ENCODE data around the gene WWTR1. TPM values are rescaled to one million over a fixed set of nuclear protein-coding genes. Genes with fewer than 3 reads are reported as not detected.
A peak's percentile ranks its signal among the peaks of the same experiment; 100 is the strongest.

WWTR1 gene
- total and polyA plus RNA-seq, 2 of the 8 experiments (the other 6 are each of a cell fraction or from before 2014, with no cell fraction given) = 15.7 to 18.6 TPM

- H3K79me2 ChIP-seq (ENCODE audit: control insufficient read depth in 1 of 2, insufficient read depth in 2 of 2, low read length in 2 of 2) = no peaks in the 10 kb centered on the region
- CTCF ChIA-PET (ENCODE audit: partially characterized antibody) = interaction anchor here (0.6 to 11.3 kb wide), 49 partner anchors 8 to 694 kb away, joined by 3 to 107 read pairs (median 4); partner anchors contain the start of genes TM4SF18 and TM4SF4
Observed at GRCh38 chr3:149489060-149489690, 168.7 kb downstream of the WWTR1 start.

More at GRCh38 chr3:149489060-149489690, 168.7 kb downstream of the WWTR1 start:
- no peaks in the 10 kb centered on the region for H3K36me3 ChIP-seq (ENCODE audit: control insufficient read depth in 2 of 4, insufficient read depth in 4 of 4, low read length in 3 of 4)
- H2BK5ac ChIP-seq (ENCODE audit: low read depth, low read length) = no peak overlapping the region
- H3K14ac ChIP-seq (ENCODE audit: insufficient read length) = no peak overlapping the region
- H4K5ac ChIP-seq (ENCODE audit: insufficient read length, low read depth, low read length) = no peak overlapping the region
- H3K27me3 ChIP-seq (replicated peaks in 1 of 4; ENCODE audit: control insufficient read depth in 3 of 4, extremely low read depth in 1 of 4, insufficient read depth in 3 of 4, low read length in 3 of 4) = no peaks in the 10 kb centered on the region
- no peaks in the 10 kb centered on the region for H3K9me3 ChIP-seq (ENCODE audit: insufficient read depth in 2 of 2, low read depth in 1 of 2, low read length in 1 of 2)
- H3K18ac ChIP-seq (ENCODE audit: extremely low read depth, low read length) = no peak overlapping the region
- H2AFZ ChIP-seq (ENCODE audit: low read length) = 0 out of 2 replicates have a peak overlapping the region, but pooled peaks have one; percentile 57
- H3K23ac ChIP-seq (ENCODE audit: insufficient read length) = no peak overlapping the region
- H2BK15ac ChIP-seq (ENCODE audit: low read length) = no peak overlapping the region
- no peak overlapping the region for H3K27ac ChIP-seq (ENCODE audit: low read depth, low read length)
- no peak overlapping the region for H3K56ac ChIP-seq (replicated peaks; ENCODE audit: insufficient read length, low read depth, low read length)
- H2AK5ac ChIP-seq (ENCODE audit: low read depth, low read length) = no peak overlapping the region
- no peak overlapping the region for H4K91ac ChIP-seq (replicated peaks; ENCODE audit: insufficient read length, low read length)
- no peak overlapping the region for H4K8ac ChIP-seq (ENCODE audit: extremely low read depth, insufficient read depth, low read length)
- no peak overlapping the region for H3K4me2 ChIP-seq (ENCODE audit: insufficient read depth in 1 of 2, low read depth in 2 of 2, low read length in 2 of 2)
- WGBS, 2 experiments (ENCODE audit: extremely low coverage in 1 of 2, insufficient coverage in 1 of 2, insufficient read length in 1 of 2, insufficient replicate concordance in 2 of 2, low coverage in 1 of 2, low lambda C conversion rate in 2 of 2, missing lambda C conversion rate in 1 of 2) = 54% methylated on average over 6 of the region's 6 CpGs; no CpG with 5 or more reads in 1 of the 2 experiments
- H3K4ac ChIP-seq (replicated peaks; ENCODE audit: insufficient read length, low read depth, low read length) = no peak overlapping the region
- no peak overlapping the region for H3K9ac ChIP-seq (replicated peaks in 1 of 4; ENCODE audit: extremely low read depth in 1 of 4, low read depth in 3 of 4, low read length in 3 of 4)
- H2BK12ac ChIP-seq (ENCODE audit: low read depth, low read length) = no peak overlapping the region; the same call in 1 of the 2 replicates
- POLR2A ChIA-PET (ENCODE audit: partially characterized antibody) = no interaction called here
- H2BK20ac ChIP-seq (ENCODE audit: low read length) = no peak overlapping the region
- no peaks in the 10 kb centered on the region for H3K23me2 ChIP-seq (ENCODE audit: low read depth, low read length)
- H3K4me3 ChIP-seq (ENCODE audit: extremely low read depth in 1 of 4, insufficient read depth in 2 of 4, low read depth in 3 of 4, low read length in 4 of 4) = no peak overlapping the region
- DNase-seq (ENCODE audit: low read depth in 1 of 2, low spot score in 2 of 2) (no peak), FAIRE-seq (peak; percentile 55)
- peaks cover 0 to 3% (median under 1%) of the 10 kb centered on the region in 4 experiments; a peak in 3 of 7 replicates for H3K4me1 ChIP-seq (replicated peaks in 1 of 4; ENCODE audit: control insufficient read depth in 3 of 4, insufficient read depth in 4 of 4, low read length in 3 of 4)
- no peaks in the 10 kb centered on the region for H4K20me1 ChIP-seq (replicated peaks in 1 of 2; ENCODE audit: control insufficient read depth in 1 of 2, insufficient read depth in 2 of 2, low read length in 2 of 2)
- TF ChIP-seq CTCF (IDR thresholded peaks at IDR 0.05; ENCODE audit: control extremely low read depth in 1 of 3, insufficient read depth in 1 of 3, low read depth in 1 of 3, low read length in 3 of 3) (peak; percentile 59 to 88 (median 71)), TAF1 (IDR thresholded peaks at IDR 0.05; ENCODE audit: low read depth, low read length) (no peak), EGR1 (IDR thresholded peaks at IDR 0.05; ENCODE audit: borderline replicate concordance, low read depth, low read length) (peak; percentile 54; the same call in 1 of the 2 replicates), RAD21 (IDR thresholded peaks at IDR 0.05 in 1 of 2, conservative IDR thresholded peaks at IDR 0.05 in 1 of 2; ENCODE audit: low read depth in 2 of 2, low read length in 2 of 2) (peak; percentile 81 to 87)
- no peaks in the 10 kb centered on the region for H3K79me1 ChIP-seq (ENCODE audit: low read depth, low read length)
- H2BK120ac ChIP-seq (replicated peaks; ENCODE audit: low read depth, low read length) = no peak overlapping the region
